OCI-M1 (cell line): ENCODE results near the gene KLK2.
A peak's percentile ranks its signal among the peaks of the same experiment; 100 is the strongest.
"Not testable (repeated sequence)": the region's sequence is repeated elsewhere in the genome, so short reads cannot be mapped to it uniquely, and the experiment has no call there.

ENCODE experiments used
- DNase-seq: peaks from one replicate; lab custom pipeline; 2025; lab: John Stamatoyannopoulos, UW

Gene KLK2

GRCh38 chr19:50894478-50895356 is 21.5 kb downstream of the KLK2 start:
- DNase-seq, result no peak

GRCh38 chr19:50896089-50896590 is 22.9 kb downstream of the KLK2 start:
- DNase-seq, result not testable (repeated sequence)

- DNase-seq, result peak; percentile 89
Measured at GRCh38 chr19:50896591-50897190, 23.5 kb downstream of the KLK2 start.

- DNase-seq, result no peak
Measured at GRCh38 chr19:50897191-50897607, 24.0 kb downstream of the KLK2 start.

GRCh38 chr19:50897612-50898011 is 24.4 kb downstream of the KLK2 start:
- no peak for DNase-seq

GRCh38 chr19:50898018-50898417 is 24.8 kb downstream of the KLK2 start:
- DNase-seq, result no peak

GRCh38 chr19:50899569-50899968 is 26.3 kb downstream of the KLK2 start:
- DNase-seq, result peak; percentile 84

GRCh38 chr19:50902640-50903039 is 29.4 kb downstream of the KLK2 start:
- DNase-seq, result no peak

- DNase-seq, result peak; percentile 70
Measured at GRCh38 chr19:50906217-50906616, 33.0 kb downstream of the KLK2 start.

GRCh38 chr19:50908336-50908735 is 35.1 kb downstream of the KLK2 start:
- no peak for DNase-seq

GRCh38 chr19:50909240-50910070 is 36.2 kb downstream of the KLK2 start:
- DNase-seq, result peak; percentile 28

GRCh38 chr19:50910722-50911121 is 37.5 kb downstream of the KLK2 start:
- no peak for DNase-seq

GRCh38 chr19:50911206-50912101 is 38.2 kb downstream of the KLK2 start, which contains the start of gene KLK4:
KLK4 (minus strand) TSS chr19:50911395; CDS start chr19:50910738, 657 bp downstream.
- no peak for DNase-seq

- DNase-seq, result no peak
Measured at GRCh38 chr19:50912102-50912599, 38.9 kb downstream of the KLK2 start.

- DNase-seq, result no peak
Measured at GRCh38 chr19:50912727-50913716, 39.8 kb downstream of the KLK2 start.

- DNase-seq, result no peak
Measured at GRCh38 chr19:50916069-50916468, 42.8 kb downstream of the KLK2 start.

- peak; percentile 60 for DNase-seq
Measured at GRCh38 chr19:50921426-50922316, 48.4 kb downstream of the KLK2 start.

- peak; percentile 90 for DNase-seq
Measured at GRCh38 chr19:50922317-50922853, 49.1 kb downstream of the KLK2 start.
